HepG2 (cell line): ENCODE results near the gene RPL26. TPM values are rescaled to one million over a fixed set of nuclear protein-coding genes. Genes with fewer than 3 reads are reported as not detected.

ENCODE experiments used
- ADNP ChIP-seq: sonication (generic); formaldehyde crosslinking; IDR thresholded peaks from 2 replicates; pipeline ENCODE4 v1.4.0; 2020; ENCODE audit warnings: missing genetic modification reagents
- ARHGAP35 ChIP-seq: sonication (generic); formaldehyde crosslinking; IDR thresholded peaks from 2 replicates; pipeline ENCODE4 v1.9.0; 2022; ENCODE audit warnings: mild to moderate bottlenecking, inconsistent platforms, moderate library complexity, missing genetic modification reagents, borderline replicate concordance
- ARNTL ChIP-seq: sonication (generic); formaldehyde crosslinking; IDR thresholded peaks from 2 replicates; pipeline ENCODE4 v1.4.0; 2020; ENCODE audit warnings: mild to moderate bottlenecking, missing genetic modification reagents
- ATF1 ChIP-seq: IDR thresholded peaks from 2 replicates; pipeline ENCODE4 v1.6.1; 2016; ENCODE audit warnings: mild to moderate bottlenecking, control low read depth
- CCAR2 ChIP-seq: fragments of 200-400 bp; formaldehyde crosslinking; optimal IDR thresholded peaks from 2 replicates; pipeline ENCODE3; 2018; ENCODE audit warnings: low read depth, mild to moderate bottlenecking, low read length, moderate library complexity
- CREM ChIP-seq, 2 experiments: sonication (generic) in 1 of 2; formaldehyde crosslinking in 1 of 2; IDR thresholded peaks; 2 replicates each; pipeline versions ENCODE4 v1.4.0 to v1.6.1; 2016 to 2020; ENCODE audit warnings: antibody characterized with exemption in 1 of 2, mild to moderate bottlenecking in 1 of 2, missing genetic modification reagents in 1 of 2
- DMTF1 ChIP-seq: sonication (generic); formaldehyde crosslinking; IDR thresholded peaks from 2 replicates; pipeline ENCODE4 v1.4.0; 2020; ENCODE audit warnings: mild to moderate bottlenecking, missing genetic modification reagents
- DR1 ChIP-seq: sonication (generic); formaldehyde crosslinking; IDR thresholded peaks from 2 replicates; pipeline ENCODE4 v1.8.0; 2021; ENCODE audit warnings: mild to moderate bottlenecking, missing genetic modification reagents, inconsistent platforms
- JUN ChIP-seq: sonication (generic); formaldehyde crosslinking; IDR thresholded peaks from 2 replicates; pipeline ENCODE4 v1.4.0; 2020; ENCODE audit warnings: mild to moderate bottlenecking, missing genetic modification reagents
- KDM2A ChIP-seq: sonication (generic); formaldehyde crosslinking; IDR thresholded peaks from 2 replicates; pipeline ENCODE4 v1.4.0; 2020; ENCODE audit warnings: low read depth, missing genetic modification reagents, borderline replicate concordance
- MED13 ChIP-seq: sonication (generic); formaldehyde crosslinking; IDR thresholded peaks from 2 replicates; pipeline ENCODE4 v1.5.0; 2020; ENCODE audit warnings: missing genetic modification reagents
- MIXL1 ChIP-seq: IDR thresholded peaks from 2 replicates; pipeline ENCODE4 v1.6.1; 2016
- MZF1 ChIP-seq: sonication (generic); formaldehyde crosslinking; IDR thresholded peaks from 2 replicates; pipeline ENCODE4 v1.8.1; 2023; ENCODE audit warnings: mild to moderate bottlenecking, missing genetic modification reagents, borderline replicate concordance
- NAIF1 ChIP-seq: sonication (generic); formaldehyde crosslinking; IDR thresholded peaks from 2 replicates; pipeline ENCODE4 v1.5.0; 2020; ENCODE audit warnings: mild to moderate bottlenecking, missing genetic modification reagents, borderline replicate concordance
- NR1H2 ChIP-seq: sonication (generic); formaldehyde crosslinking; IDR thresholded peaks from 2 replicates; pipeline ENCODE4 v1.8.1; 2022; ENCODE audit warnings: low read depth, missing genetic modification reagents, borderline replicate concordance
- PPARG ChIP-seq: conservative IDR thresholded peaks from 2 replicates; pipeline ENCODE4 v1.6.1; 2016; ENCODE audit warnings: missing biosample characterization, missing genetic modification reagents
- SALL2 ChIP-seq: sonication (generic); formaldehyde crosslinking; IDR thresholded peaks from 2 replicates; pipeline ENCODE4 v1.8.1; 2023; ENCODE audit warnings: mild to moderate bottlenecking, missing genetic modification reagents, inconsistent platforms
- SMYD3 ChIP-seq: sonication (generic); formaldehyde crosslinking; IDR thresholded peaks from 2 replicates; pipeline ENCODE4 v1.8.1; 2023; ENCODE audit warnings: mild to moderate bottlenecking, missing genetic modification reagents
- SRY ChIP-seq: sonication (generic); formaldehyde crosslinking; IDR thresholded peaks from 2 replicates; pipeline ENCODE4 v1.8.0; 2022; ENCODE audit warnings: mild to moderate bottlenecking, missing genetic modification reagents
- ZMAT3 ChIP-seq: sonication (generic); formaldehyde crosslinking; conservative IDR thresholded peaks from 2 replicates; pipeline ENCODE4 v1.7.0; 2021; ENCODE audit warnings: missing genetic modification reagents
- ZNF451 ChIP-seq: sonication (generic); formaldehyde crosslinking; IDR thresholded peaks from 2 replicates; pipeline ENCODE4 v1.5.0; 2020; ENCODE audit warnings: mild to moderate bottlenecking, missing genetic modification reagents
- ZNF546 ChIP-seq: sonication (generic); formaldehyde crosslinking; conservative IDR thresholded peaks from 2 replicates; pipeline ENCODE4 v1.8.1; 2023; ENCODE audit warnings: mild to moderate bottlenecking, missing genetic modification reagents
- ZNF577 ChIP-seq: sonication (generic); formaldehyde crosslinking; IDR thresholded peaks from 2 replicates; pipeline ENCODE4 v1.4.0; 2020; ENCODE audit warnings: mild to moderate bottlenecking, low read depth, missing genetic modification reagents, borderline replicate concordance
- ZNF816 ChIP-seq: sonication (generic); formaldehyde crosslinking; IDR thresholded peaks from 2 replicates; pipeline ENCODE4 v1.8.0; 2022; ENCODE audit warnings: missing genetic modification reagents, mild to moderate bottlenecking, borderline replicate concordance
- polyA plus RNA-seq, 8 experiments: library from polyadenylated mRNA; depleted of rRNA in 3 of 8; stranded (reverse) in 7 of 8; unstranded in 1 of 8; fragments of >200 nt; fragmentation: Illumina TruSeq in 4 of 8; extraction: Trizol in 4 of 8; gene quantifications; 2 replicates each; pipeline versions ENCODE4 v1.2.1 to v1.2.3, GENCODE V29; 2011 to 2016; ENCODE audit warnings: low read depth in 4 of 8, missing spikeins in 1 of 8, mixed read lengths in 1 of 8; ENCODE audit not compliant: insufficient read depth in 1 of 8
- total RNA-seq, 5 experiments: library from RNA; depleted of rRNA; stranded (reverse); fragments of >200 nt; fragmentation: Illumina TruSeq; extraction: Trizol; gene quantifications; 2 replicates each; pipeline ENCODE4 v1.2.3, GENCODE V29; 2016; ENCODE audit warnings: low read depth in 1 of 5
- TF ChIP-seq, protein P1 (sequence below): sonication (generic); formaldehyde crosslinking; IDR thresholded peaks from 2 replicates; pipeline ENCODE4 v1.5.0; 2020; ENCODE audit warnings: missing genetic modification reagents, mild to moderate bottlenecking, borderline replicate concordance
- TF ChIP-seq, protein P2 (sequence below): sonication (generic); formaldehyde crosslinking; IDR thresholded peaks from 2 replicates; pipeline ENCODE4 v1.4.0; 2020; ENCODE audit warnings: missing genetic modification reagents

The RPL26 gene
- total and polyA plus RNA-seq, 2 of the 13 experiments (the other 11 are each of a cell fraction or from before 2014, with no cell fraction given) = 2,817 to 3,529 TPM

DNA sequence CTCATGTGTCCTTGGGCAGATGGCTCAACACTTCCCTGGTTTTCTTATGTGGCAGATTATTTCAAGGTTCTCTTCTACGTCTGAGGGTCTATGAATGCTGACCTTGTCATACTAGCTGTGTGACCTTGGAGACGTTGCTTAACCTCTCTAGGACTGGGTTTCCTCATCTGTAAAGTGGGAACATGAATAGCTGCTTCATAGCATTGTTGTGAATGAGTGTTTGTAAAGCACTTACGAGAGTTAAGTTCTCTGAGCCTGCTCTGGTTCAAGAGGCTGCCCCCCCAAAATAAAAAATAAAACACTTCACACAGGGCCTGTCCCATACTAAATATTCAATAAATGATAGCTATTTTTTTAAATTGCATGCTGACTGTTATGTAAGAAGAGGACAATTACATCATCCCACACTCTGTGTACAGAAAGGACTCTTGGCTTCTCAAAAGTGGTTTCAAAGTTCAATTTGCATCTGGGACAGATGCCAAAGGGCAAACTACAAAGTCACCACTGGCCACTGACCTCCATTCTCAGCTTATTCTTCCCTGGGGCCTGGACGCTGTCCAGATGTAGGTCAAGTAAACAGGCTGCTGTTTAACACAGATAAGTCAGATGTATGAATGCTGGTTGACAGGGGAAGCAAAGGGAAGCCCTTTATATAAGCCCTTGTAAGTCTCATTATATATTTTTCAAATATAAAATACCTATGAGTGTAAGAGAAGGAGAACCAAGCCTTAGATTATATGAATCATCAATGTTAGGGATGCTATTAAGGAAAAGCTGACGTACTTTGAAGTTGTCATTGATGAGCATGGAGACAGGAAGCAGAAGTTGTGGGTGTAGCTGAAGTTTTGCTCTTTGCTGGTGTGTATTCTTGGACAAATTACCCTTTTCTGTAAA is 37.3 kb upstream of the RPL26 start (continued):
- no peak for TF ChIP-seq ARHGAP35 (CRISPR knock-in tag)
- peak; percentile 98 for TF ChIP-seq PPARG (CRISPR knock-in tag)
- TF ChIP-seq DMTF1 (CRISPR knock-in tag) = no peak
- TF ChIP-seq, protein P1, sequence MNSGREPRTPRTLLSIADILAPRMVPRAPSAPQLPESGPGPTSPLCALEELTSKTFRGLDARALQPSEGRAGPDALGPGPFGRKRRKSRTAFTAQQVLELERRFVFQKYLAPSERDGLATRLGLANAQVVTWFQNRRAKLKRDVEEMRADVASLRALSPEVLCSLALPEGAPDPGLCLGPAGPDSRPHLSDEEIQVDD (CRISPR knock-in tag) = no peak
- TF ChIP-seq SMYD3 (CRISPR knock-in tag) = peak; percentile 73; the same call in 1 of the 2 replicates
- TF ChIP-seq CREM (IDR thresholded peaks at IDR 0.05) = peak; percentile 92
- TF ChIP-seq CREM (CRISPR knock-in tag; IDR thresholded peaks at IDR 0.05) = no peak
- TF ChIP-seq KDM2A = no peak
- peak; percentile 96 for TF ChIP-seq MIXL1
- no peak for TF ChIP-seq SRY (CRISPR knock-in tag)
- TF ChIP-seq ATF1 (CRISPR knock-in tag) = peak; percentile 71
- no peak for TF ChIP-seq CCAR2
- peak; percentile 96 for TF ChIP-seq JUN (CRISPR knock-in tag)
- TF ChIP-seq SALL2 (CRISPR knock-in tag) = 0 out of 2 replicates have a peak, but pooled peaks have one; percentile 53
- no peak; the same call in 1 of the 2 replicates for TF ChIP-seq ZNF816 (CRISPR knock-in tag)
- TF ChIP-seq, protein P2, sequence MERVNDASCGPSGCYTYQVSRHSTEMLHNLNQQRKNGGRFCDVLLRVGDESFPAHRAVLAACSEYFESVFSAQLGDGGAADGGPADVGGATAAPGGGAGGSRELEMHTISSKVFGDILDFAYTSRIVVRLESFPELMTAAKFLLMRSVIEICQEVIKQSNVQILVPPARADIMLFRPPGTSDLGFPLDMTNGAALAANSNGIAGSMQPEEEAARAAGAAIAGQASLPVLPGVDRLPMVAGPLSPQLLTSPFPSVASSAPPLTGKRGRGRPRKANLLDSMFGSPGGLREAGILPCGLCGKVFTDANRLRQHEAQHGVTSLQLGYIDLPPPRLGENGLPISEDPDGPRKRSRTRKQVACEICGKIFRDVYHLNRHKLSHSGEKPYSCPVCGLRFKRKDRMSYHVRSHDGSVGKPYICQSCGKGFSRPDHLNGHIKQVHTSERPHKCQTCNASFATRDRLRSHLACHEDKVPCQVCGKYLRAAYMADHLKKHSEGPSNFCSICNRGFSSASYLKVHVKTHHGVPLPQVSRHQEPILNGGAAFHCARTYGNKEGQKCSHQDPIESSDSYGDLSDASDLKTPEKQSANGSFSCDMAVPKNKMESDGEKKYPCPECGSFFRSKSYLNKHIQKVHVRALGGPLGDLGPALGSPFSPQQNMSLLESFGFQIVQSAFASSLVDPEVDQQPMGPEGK = peak; percentile 83
- no peak for TF ChIP-seq ADNP (CRISPR knock-in tag)
- no peak for TF ChIP-seq ZNF451 (CRISPR knock-in tag)
- TF ChIP-seq NAIF1 = peak; percentile 77
- no peak for TF ChIP-seq DR1 (CRISPR knock-in tag)
- peak; percentile 76 for TF ChIP-seq ARNTL (CRISPR knock-in tag)
- peak; percentile 71; the same call in 1 of the 2 replicates for TF ChIP-seq ZMAT3 (CRISPR knock-in tag)
- TF ChIP-seq ZNF577 = no peak
- TF ChIP-seq ZNF546 (CRISPR knock-in tag) = no peak
- no peak for TF ChIP-seq MZF1 (CRISPR knock-in tag)
- TF ChIP-seq MED13 (CRISPR knock-in tag) = 0 out of 2 replicates have a peak, but pooled peaks have one; percentile 30
- TF ChIP-seq NR1H2 (CRISPR knock-in tag) = peak; percentile 90
